GM21529 (cell line): ENCODE data around the gene PIP4P1.

Source experiments
- ATAC-seq: cut with Tn5 transposase; IDR thresholded peaks from one replicate; pipeline ENCODE4 v1.9.1; 2021; ENCODE audit not compliant: unreplicated experiment

The PIP4P1 gene

GRCh38 chr14:20412411-20412810 lies 48.8 kb downstream of the PIP4P1 start:
- ATAC-seq: peak; percentile 57

GRCh38 chr14:20409226-20409625 lies 52.0 kb downstream of the PIP4P1 start:
- ATAC-seq: no peak
